Activated CD4-positive, CD25-positive, alpha-beta regulatory T cell treated with anti-CD3 and anti-CD28 coated beads, Interleukin-2, amount 50 U/mL, for 16 hours (primary cell): Measurements from ENCODE around the gene FAM3D.
A peak's percentile ranks its signal among the peaks of the same experiment; 100 is the strongest.

Experiments used
- DNase-seq: peaks from one replicate; pipeline ENCODE4 v3.0.0-alpha.2; 2020; ENCODE audit warnings: low read depth, low spot score

FAM3D gene

DNA sequence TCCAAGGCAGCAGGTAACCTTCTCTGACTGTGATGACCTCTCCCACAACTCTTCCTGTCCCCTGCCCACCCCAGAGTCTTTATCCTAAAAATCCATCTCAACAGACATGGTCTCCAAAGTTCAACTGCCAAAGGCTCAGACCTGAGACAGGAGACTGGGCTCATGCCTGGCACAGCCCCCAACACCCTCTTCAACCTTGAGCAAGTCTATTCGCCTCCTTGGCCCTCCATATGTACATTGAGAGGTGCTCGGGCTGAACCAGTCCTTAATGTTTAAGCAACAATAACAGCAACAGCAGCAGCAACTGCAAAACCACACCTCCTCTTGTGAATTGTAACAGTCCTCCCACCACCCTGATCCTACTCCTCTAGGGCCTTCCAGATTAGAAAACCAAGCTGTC lies 9.9 kb downstream of the FAM3D start:
- DNase-seq, result no peak

DNA sequence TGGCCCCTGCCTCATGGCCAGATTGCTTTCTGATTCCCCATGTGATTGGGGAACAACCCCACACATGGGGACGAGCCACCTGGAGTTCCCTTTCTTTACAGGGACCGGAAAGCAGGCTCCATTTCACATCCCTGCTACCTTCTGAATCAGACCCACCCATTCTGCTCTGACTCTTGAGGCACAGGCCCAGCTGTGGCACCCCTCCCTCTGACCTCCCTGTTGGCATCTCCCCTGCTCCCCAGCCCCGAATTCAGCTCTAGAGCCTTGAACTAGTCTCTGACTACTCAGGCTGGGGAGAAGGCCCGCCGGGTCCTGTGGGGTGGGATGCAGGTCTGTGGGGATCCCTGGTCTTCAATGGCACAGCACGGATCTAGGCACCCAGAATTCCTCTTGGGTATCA lies 12.1 kb downstream of the FAM3D start:
- no peak for DNase-seq

- DNase-seq, result no peak
Observed at GRCh38 chr3:58652624-58653023, 13.9 kb downstream of the FAM3D start.

GRCh38 chr3:58651276-58651675 lies 15.3 kb downstream of the FAM3D start:
- no peak for DNase-seq

DNA sequence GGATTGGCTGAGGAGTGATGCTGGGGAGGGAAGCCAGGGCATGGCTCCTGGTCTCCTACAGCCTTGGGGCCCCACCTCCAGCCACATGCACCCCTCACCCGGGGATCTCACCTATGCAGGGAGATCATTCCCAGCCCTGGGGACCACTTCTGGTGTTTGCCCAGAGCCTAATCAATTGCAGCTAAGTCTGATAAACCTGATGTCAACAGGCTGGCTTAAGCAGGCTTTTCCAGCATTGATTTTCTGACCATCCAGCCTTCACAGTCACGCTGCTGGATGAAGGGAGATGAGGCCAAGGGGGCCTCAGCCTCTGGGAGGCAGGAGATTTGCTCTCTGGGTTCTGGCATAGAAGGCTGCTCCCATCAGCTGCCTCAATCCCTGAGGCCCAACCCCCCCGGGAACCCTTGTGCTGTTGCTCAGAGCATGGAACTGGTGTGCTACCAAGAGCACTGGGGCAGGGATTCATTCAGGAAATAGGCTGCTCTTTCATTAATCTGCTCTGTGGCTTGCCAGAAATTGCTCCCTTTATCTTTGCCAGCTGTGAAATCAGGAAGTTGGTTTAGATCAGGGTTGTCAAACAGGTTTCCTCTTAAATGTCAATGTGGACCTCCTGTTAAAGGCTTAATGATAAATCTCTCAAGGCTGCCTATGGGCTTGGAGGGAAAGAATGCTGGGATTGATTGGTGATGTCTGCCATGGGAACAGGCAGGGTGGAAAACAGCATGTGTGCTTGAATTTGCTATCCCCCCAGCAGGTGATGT lies 19.0 kb downstream of the FAM3D start:
- no peak for DNase-seq

DNA sequence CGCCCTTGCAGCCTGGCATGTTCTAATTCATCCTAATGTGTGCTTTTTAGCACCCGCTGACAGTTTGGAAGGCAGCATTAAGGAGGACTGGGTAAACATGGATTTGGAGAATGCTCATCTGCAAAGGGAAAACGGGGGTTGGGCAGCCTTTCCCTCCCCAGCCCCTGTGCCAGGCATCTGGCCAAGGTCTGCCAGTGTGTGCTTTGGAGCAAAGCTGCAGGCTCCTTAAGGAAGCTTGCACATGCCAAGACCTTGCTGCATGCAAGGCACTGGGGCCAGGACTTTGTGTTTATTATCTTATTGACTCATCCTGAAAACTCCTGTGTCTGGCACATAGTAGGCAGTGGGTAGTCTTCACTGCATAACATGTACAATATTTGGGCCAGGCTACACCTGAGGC lies 20.1 kb downstream of the FAM3D start:
- no peak for DNase-seq

- no peak for DNase-seq
Observed at GRCh38 chr3:58645726-58646125, 20.8 kb downstream of the FAM3D start.

DNA sequence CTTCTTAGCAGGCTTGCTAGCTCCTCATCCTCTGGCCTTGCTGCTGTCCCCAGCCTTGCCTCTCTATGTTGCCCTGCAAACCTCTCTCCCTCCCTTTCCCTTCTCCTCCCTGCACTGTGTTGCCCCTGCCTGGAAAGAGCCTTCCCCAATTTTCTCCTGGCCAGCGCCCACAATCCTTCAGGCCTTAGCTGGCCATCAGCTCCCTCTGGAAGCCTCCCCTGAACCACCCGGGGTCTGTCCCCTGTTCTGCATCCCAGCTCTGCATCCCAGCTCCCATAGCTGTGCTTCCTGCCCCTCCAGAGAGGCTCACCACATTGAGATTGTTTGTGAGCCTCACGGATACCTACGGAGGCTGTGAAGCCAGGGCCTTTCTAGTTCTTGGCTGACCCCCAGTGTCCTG lies 23.7 kb downstream of the FAM3D start:
- no peak for DNase-seq

- DNase-seq, result no peak
Observed at GRCh38 chr3:58640700-58641372, 25.7 kb downstream of the FAM3D start.

DNA sequence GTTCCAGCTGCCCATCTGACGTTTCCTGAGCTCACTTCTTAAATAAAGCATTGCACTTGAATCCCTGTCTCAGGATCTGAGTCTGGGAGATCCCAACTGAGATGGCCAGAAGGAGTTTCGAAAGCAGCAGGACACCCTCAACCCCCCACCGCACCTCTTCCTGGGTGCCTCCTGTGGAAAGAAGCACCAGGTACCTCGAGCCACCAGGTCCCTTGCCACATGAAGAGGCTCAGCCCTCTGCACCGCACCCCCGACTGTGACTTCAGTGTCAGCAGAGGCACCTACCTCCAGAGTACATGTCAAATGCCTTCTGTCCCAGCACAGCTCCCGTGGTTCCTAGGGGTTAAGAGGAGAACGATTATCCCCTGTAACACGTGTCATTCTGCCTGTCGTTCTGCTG lies 26.7 kb downstream of the FAM3D start:
- no peak for DNase-seq

DNA sequence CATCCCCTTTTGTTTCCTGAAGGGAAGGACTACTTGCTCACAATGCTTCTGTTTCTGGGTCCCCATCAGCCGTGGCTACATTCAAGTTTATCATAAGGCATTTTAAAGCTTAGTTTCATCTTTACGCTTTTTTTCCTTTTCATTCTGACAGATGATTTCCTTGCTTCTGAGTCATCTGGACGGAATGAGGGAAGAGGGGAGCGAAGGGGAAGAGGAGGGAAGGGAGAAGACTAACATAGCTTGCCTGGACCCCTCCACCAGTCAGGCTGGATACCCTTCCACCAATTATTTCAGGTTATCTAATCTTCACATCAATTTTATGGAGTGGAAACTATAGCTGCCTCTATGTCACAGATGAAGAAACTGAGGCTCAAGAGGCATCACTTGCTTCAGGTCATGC lies 27.6 kb downstream of the FAM3D start:
- DNase-seq, result no peak

DNA sequence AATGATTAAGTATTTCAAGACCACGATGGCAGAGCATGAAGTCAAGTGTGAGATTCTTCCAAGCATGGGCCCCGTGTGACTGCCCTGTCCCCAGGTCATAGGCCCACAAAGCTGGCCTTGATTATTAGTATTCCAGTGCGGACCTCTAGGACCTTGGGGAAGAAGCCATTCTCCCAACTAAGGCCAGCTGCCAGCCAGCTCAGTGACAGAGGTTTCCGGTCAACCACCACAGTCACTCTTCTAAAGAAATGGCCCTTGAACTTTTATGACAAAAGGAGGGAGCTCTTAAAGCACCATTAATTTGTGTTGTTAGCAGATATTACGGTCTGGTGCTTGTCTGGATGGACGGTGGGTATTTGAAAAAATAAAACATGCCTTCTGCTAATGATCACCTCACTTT lies 28.0 kb downstream of the FAM3D start:
- no peak for DNase-seq

DNA sequence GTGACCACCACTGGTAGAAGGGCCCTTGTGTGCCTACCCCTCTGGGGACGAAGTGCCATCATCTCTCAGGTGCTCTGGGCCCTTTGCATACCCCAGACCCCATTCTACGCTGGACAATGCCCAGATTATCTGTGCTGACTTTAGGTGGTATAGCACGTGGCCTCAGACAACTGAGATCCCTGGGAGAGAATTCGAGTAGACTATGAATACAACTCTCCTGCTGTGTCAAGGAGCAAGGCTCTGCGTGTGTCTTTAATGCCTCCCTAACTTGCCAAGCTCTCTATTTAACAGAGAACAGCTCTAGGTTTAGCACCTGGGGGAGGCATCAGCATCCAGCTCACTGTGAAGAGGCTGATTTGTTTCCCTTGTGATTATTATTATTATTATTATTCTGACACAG lies 29.1 kb downstream of the FAM3D start:
- no peak for DNase-seq

- no peak for DNase-seq
Observed at GRCh38 chr3:58635371-58636285, 30.9 kb downstream of the FAM3D start.

DNA sequence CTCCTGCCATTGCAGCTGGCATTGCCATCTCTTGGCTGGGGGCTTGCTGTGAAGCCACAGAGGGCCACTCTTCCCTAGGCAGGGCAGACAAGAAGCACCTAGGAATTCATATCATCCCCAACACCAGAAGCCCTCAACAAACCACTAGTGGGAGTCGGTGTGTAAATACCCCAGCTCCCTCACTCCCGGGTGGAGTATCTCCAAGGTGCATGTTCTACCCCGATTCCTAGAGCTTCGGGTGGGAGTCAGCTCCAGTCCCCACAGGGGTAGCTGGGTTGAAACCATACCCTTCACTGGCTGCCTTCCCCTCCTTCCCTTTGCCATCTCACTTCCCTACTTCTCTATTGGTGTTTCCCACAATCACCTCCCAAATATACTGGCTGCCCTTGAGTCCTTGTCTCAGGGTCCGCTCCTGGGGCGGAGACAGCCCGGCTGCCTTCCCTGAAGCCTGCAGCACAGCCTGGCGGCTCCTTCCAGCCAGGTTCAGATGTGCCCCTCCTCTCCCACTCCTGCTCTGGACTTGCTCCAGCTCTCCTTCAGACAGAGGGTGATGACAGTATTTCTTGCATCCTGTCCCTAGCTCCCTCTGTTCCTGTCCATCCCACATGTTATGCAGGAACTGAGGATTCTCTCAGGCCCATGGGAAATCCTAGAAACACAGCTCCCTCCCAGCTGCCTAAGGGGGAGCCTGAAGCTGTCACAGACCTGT lies 33.3 kb downstream of the FAM3D start:
- no peak for DNase-seq

GRCh38 chr3:58631742-58632141 lies 34.8 kb downstream of the FAM3D start:
- no peak for DNase-seq

GRCh38 chr3:58630710-58631092 lies 35.9 kb downstream of the FAM3D start:
- DNase-seq, result no peak

DNA sequence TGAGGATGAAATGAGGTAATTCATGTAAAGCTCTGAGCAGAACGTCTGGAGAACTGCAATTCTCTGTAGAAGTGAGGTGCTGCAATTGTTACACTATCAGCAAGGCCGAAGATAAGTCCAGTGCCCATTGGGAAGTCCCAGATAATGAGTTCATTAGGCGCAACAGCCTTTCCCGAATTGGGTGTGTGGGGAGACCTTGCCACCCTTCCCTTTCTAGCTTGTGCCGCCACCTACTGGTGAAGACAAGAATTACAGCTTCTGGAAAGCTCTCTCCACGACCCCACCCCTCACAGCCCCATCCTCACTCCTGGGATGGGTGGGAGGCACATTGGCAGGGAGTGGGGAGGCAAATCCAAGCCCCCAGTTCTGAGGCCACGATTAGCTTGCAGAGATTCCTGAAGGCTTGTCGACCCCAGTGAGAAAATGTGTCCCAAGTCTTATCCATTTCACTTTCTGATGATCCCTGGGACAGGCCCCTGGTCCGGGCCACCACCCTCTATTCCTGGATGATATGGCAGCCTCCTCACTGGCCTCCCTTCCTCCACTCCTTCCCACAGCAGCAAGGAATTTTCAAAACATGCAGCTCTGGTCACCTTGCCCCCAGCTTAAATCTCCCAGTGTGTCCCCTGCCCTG lies 36.4 kb downstream of the FAM3D start:
- peak; percentile 36 for DNase-seq

GRCh38 chr3:58629629-58630028 lies 36.9 kb downstream of the FAM3D start:
- no peak for DNase-seq

DNA sequence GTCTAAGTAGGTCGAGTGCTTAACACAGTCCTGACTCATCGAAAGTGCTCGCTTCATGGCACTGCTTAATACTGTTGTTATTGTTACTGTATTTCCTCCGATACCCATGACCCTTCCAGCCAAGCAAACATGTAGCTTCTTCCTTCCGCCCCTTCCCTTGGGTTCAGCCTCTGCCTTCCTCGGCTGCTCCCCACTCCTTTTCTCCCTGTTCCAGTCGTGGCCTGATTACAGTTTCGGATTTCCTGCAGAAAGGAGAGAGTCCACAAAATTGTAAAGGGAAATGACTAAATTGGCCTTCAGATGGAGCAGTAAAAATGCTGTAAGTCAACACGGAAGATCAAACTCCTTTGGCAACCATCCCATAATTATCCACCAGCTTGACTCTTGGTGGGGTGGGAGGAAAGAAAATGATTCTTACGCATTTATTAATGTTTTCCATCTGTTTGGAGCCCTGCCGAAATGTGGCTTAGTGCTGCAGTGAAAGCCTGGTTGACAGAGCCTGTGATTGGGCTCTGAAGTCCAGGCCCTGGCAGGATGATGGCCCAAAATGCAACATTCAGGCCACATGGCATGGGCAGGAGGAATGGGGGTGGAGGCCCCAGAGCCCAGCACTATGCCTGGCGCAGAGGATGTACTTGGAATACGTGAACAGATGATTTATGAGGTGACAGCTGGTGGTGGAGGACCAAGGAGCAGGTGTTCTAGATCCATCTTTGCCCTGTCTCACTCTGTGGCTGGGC lies 37.6 kb downstream of the FAM3D start:
- DNase-seq, result no peak

- no peak for DNase-seq
Observed at GRCh38 chr3:58627941-58628340, 38.6 kb downstream of the FAM3D start.
